DOHH2 (cell line): Measurements from ENCODE around the gene SOX9.

Source experiments
- H3F3A ChIP-seq: fragments of 200-600 bp; sonication (generic), shearing (Covaris generic); 2 replicates; pipeline ENCODE4 v1.6.0; 2016; ENCODE audit warnings: antibody characterized with exemption, mild to moderate bottlenecking; ENCODE audit not compliant: control insufficient read depth, insufficient read depth
- H3K27ac ChIP-seq: fragments of 200-600 bp; sonication (generic); 2 replicates; pipeline ENCODE4 v1.5.1; 2014; ENCODE audit warnings: low read depth, mild to moderate bottlenecking, low read length, moderate library complexity
- H3K27me3 ChIP-seq: fragments of 200-600 bp; sonication (generic); 2 replicates; pipeline ENCODE4 v1.6.1; 2014; ENCODE audit warnings: mild to moderate bottlenecking, low read length, mixed read lengths; ENCODE audit not compliant: control insufficient read depth
- H3K36me3 ChIP-seq: fragments of 200-600 bp; sonication (generic); 2 replicates; pipeline ENCODE4 v1.6.1; 2014; ENCODE audit warnings: mild to moderate bottlenecking, low read length, moderate library complexity, mixed read lengths; ENCODE audit not compliant: control insufficient read depth
- H3K4me1 ChIP-seq: fragments of 200-600 bp; sonication (generic); 2 replicates; pipeline ENCODE4 v1.6.1; 2014; ENCODE audit warnings: mild to moderate bottlenecking, low read length, mixed read lengths; ENCODE audit not compliant: control insufficient read depth
- H3K4me2 ChIP-seq: fragments of 200-600 bp; sonication (generic); 2 replicates; pipeline ENCODE4 v1.6.0; 2014; ENCODE audit warnings: mild to moderate bottlenecking, low read length, moderate library complexity
- H3K4me3 ChIP-seq: fragments of 200-600 bp; sonication (generic); 2 replicates; pipeline ENCODE4 v1.5.1; 2014; ENCODE audit warnings: mild to moderate bottlenecking, low read length, mixed read lengths
- H3K79me2 ChIP-seq: fragments of 200-600 bp; sonication (generic); 2 replicates; pipeline ENCODE4 v1.6.1; 2014; ENCODE audit warnings: mild to moderate bottlenecking, low read length, mixed read lengths; ENCODE audit not compliant: control insufficient read depth
- H3K9me2 ChIP-seq: fragments of 200-600 bp; sonication (generic); replicated peaks from 2 replicates; pipeline ENCODE4 v1.6.1; 2014; ENCODE audit warnings: mild to moderate bottlenecking, low read length, mixed read lengths; ENCODE audit not compliant: control insufficient read depth
- H3K9me3 ChIP-seq: fragments of 200-600 bp; sonication (generic); 2 replicates; pipeline ENCODE4 v1.6.1; 2014; ENCODE audit warnings: antibody characterized with exemption, low read length, mixed read lengths; ENCODE audit not compliant: control insufficient read depth, insufficient read depth
- H4K20me1 ChIP-seq: fragments of 200-600 bp; sonication (generic); 2 replicates; pipeline ENCODE4 v1.6.0; 2014; ENCODE audit warnings: low read depth, mild to moderate bottlenecking, antibody characterized with exemption, low read length, moderate library complexity; ENCODE audit not compliant: control insufficient read depth, insufficient read depth
- EZH2phosphoT487 ChIP-seq: fragments of 200-600 bp; sonication (generic); IDR thresholded peaks from 2 replicates; pipeline ENCODE4 v1.6.1; 2017; ENCODE audit warnings: borderline replicate concordance, mild to moderate bottlenecking, antibody characterized with exemption, low read length, moderate library complexity, mixed read lengths
- TF ChIP-seq, protein P1 (sequence below): fragments of 200-600 bp; sonication (generic); IDR thresholded peaks from one replicate; pipeline ENCODE4 v1.5.1; 2014; ENCODE audit warnings: antibody characterized with exemption, mild to moderate bottlenecking, low read depth, low read length; ENCODE audit not compliant: poor library complexity, severe bottlenecking

Gene SOX9

DNA sequence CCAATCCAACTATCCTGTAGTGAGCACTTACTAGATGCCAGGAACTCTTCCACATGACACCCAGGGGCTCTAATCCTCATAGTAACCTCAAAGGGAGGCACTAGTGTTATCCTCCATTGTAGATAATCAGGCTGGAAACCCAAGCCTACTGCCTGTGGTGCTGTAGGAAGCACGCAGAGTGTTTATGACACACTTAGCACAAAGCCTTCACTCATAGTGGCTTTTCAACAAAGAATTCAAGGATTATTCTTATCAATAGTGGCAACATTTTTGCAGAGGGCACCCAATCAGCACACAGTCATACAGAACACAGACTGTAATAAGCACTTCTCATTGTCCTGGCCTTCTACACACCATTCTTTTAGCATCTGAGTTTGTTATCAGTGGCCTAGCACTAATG, 18.5 kb upstream of the SOX9 start:
- Histone ChIP-seq H3K36me3 (no peaks in the 10 kb centered on the region), H4K20me1 (no peaks in the 10 kb centered on the region), H3F3A (no peaks in the 10 kb centered on the region), H3K4me1 (no peaks in the 10 kb centered on the region), H3K27me3 (no peaks in the 10 kb centered on the region), H3K79me2 (no peaks in the 10 kb centered on the region), H3K4me3 (no peak overlapping the region), H3K9me3 (no peaks in the 10 kb centered on the region), H3K9me2 (no peaks in the 10 kb centered on the region), H3K27ac (no peak overlapping the region), H3K4me2 (no peak overlapping the region)
- TF ChIP-seq, protein P1, sequence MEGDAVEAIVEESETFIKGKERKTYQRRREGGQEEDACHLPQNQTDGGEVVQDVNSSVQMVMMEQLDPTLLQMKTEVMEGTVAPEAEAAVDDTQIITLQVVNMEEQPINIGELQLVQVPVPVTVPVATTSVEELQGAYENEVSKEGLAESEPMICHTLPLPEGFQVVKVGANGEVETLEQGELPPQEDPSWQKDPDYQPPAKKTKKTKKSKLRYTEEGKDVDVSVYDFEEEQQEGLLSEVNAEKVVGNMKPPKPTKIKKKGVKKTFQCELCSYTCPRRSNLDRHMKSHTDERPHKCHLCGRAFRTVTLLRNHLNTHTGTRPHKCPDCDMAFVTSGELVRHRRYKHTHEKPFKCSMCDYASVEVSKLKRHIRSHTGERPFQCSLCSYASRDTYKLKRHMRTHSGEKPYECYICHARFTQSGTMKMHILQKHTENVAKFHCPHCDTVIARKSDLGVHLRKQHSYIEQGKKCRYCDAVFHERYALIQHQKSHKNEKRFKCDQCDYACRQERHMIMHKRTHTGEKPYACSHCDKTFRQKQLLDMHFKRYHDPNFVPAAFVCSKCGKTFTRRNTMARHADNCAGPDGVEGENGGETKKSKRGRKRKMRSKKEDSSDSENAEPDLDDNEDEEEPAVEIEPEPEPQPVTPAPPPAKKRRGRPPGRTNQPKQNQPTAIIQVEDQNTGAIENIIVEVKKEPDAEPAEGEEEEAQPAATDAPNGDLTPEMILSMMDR, result no peak
- no peak for TF ChIP-seq EZH2phosphoT487

DNA sequence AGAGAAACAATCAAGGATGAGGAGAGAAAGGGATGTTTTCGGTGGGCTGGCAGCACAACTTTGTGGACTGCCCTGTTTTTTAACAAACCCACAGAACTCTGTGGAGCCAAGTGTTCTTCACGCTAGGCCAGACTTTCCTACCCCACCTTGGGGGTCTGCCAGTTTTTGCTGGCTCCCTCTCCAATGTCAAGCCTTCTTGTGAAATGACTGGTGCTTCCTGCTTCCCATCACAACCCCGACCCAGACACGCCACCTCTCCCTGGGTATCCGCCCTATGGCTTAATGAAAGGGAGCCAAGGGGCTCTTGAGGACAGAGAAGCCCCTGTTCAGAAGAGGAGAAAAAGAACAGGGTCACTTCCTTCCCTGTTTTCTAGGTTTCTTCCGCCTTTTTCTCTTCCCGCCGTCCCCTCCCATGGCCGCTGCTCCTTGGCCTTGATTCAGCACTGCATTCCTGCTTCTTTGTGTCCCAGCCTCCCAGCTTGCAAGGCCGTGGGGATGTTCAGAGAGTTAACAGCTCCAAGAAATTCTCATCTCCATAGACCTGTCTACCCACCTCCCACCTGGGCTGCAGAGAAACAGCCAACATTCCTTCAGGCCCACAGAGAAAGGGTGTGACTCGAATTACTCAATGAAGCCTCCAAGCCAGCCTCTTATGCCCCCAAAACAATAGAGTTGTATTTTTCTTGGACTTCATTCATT, 16.5 kb upstream of the SOX9 start:
- Histone ChIP-seq H3K4me1 (no peaks in the 10 kb centered on the region), H3K9me2 (no peaks in the 10 kb centered on the region)

DNA sequence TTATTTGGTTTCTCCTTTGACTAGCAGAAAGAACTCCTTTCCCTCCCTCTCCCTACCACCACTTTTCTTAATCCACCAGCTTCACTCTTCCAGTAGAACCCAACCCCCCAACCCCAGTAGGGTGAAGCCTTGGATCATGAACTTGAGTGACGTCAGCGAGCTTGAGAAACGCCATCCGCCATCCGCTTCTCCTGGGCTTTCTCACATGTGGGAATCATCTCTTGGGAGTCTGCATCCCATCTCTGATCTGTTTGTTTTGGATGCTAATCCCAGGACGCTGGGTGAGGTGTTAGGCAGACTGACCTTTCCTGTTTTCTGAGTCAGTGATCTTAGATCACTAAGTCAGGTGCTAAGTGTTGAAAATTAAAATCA, 16.0 kb upstream of the SOX9 start:
- Histone ChIP-seq H3F3A (no peaks in the 10 kb centered on the region), H3K4me2 (no peak overlapping the region), H3K27ac (no peak overlapping the region), H3K36me3 (no peaks in the 10 kb centered on the region), H3K9me3 (no peaks in the 10 kb centered on the region), H3K79me2 (no peaks in the 10 kb centered on the region), H3K4me3 (no peak overlapping the region), H3K9me2 (no peaks in the 10 kb centered on the region), H3K4me1 (no peaks in the 10 kb centered on the region), H3K27me3 (no peaks in the 10 kb centered on the region), H4K20me1 (no peaks in the 10 kb centered on the region)
- TF ChIP-seq, protein P1, result no peak
- TF ChIP-seq EZH2phosphoT487, result no peak

More for the DNA sequence above, 16.5 kb upstream of the SOX9 start:
- Histone ChIP-seq H3K27ac (no peak overlapping the region), H3K36me3 (no peaks in the 10 kb centered on the region), H3K79me2 (no peaks in the 10 kb centered on the region), H3F3A (no peaks in the 10 kb centered on the region), H3K27me3 (no peaks in the 10 kb centered on the region), H3K4me3 (no peak overlapping the region), H3K4me2 (no peak overlapping the region), H3K9me3 (no peaks in the 10 kb centered on the region), H4K20me1 (no peaks in the 10 kb centered on the region)
- no peak for TF ChIP-seq EZH2phosphoT487
- TF ChIP-seq, protein P1, result no peak
